Measurements from ENCODE around the gene MCC.

Gene MCC

DNA sequence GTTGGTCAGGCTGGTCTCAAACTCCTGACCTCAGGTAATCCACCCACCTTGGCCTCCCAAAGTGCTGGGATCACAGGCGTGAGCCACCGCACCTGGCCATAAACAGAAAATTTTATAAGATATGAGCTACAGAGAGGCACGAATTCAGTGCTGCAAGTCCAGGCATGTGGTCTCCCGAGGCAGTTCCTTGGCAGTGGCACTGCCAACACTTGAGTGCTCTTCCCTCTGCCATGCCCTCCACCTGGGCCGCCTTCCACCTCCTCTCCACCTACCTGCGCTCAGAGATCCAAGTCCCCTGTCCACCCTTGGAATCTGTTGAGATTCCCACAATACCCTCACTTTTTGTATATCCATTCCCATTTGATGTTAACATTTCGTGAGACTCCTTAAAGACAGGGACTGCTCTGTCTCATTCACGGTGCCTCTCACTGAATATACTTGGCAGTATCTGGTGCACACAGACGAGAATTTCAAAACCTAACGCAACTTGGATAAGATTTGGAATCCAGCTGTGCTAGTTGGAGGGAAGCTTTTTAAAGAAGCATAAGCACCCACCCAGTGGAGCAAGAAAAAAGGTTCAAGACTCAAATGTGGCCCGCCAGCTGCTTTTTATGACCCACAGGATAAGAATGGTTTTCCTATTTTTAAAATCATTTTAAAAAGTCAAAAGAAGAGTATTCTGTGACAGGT is 443.3 kb downstream of the MCC start:
- no peak overlapping the region for H3K4me3 ChIP-seq (ENCODE audit: low read length)
- TF ChIP-seq ZNF274 (IDR thresholded peaks at IDR 0.05; ENCODE audit: low read depth, low read length) = no peak

GRCh38 chr5:113043491-113043931 is 444.7 kb downstream of the MCC start:
- H3K4me3 ChIP-seq (ENCODE audit: low read length) = no peak overlapping the region
- no peak for TF ChIP-seq ZNF274 (IDR thresholded peaks at IDR 0.05; ENCODE audit: low read depth, low read length)

- no peak overlapping the region for H3K4me3 ChIP-seq (ENCODE audit: low read length)
- no peak for TF ChIP-seq ZNF274 (IDR thresholded peaks at IDR 0.05; ENCODE audit: low read depth, low read length)
These were observed 445.6 kb downstream of the MCC start for GRCh38 chr5:113042491-113043243.

DNA sequence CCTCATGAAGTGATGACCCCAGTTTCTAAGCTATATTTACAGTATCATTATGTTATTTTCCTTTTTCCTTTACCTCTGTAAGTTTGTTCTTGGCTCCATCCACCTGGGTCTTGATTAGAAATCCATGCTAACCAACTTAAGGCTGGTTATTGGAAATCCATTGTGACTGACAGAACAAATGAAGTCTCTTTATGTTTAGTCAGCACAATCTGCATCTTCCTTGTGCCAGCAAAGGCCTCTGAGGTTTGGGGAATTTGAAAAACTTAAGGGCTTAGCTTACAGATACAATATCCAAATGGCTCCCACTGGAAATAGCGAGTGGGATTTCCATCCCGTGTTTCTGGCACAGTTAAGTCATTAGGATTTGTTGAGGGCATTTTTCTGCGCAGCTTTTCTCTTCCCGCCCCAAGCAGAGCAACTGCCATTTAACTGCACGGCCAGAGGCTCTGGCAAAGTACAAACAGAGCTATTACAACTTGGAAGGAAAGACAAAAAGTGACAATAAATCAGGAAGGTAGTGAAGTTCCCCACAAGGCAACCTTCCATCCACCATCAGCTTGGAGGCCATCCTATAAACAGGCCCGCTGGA is 447.5 kb downstream of the MCC start:
- TF ChIP-seq ZNF274 (IDR thresholded peaks at IDR 0.05; ENCODE audit: low read depth, low read length) = no peak
- no peak overlapping the region for H3K4me3 ChIP-seq (ENCODE audit: low read length)

- no peak for TF ChIP-seq ZNF274 (IDR thresholded peaks at IDR 0.05; ENCODE audit: low read depth, low read length)
- H3K4me3 ChIP-seq (ENCODE audit: low read length) = no peak overlapping the region
These were observed 448.3 kb downstream of the MCC start for GRCh38 chr5:113039934-113040285.

- no peak overlapping the region for H3K4me3 ChIP-seq (ENCODE audit: low read length)
- TF ChIP-seq ZNF274 (IDR thresholded peaks at IDR 0.05; ENCODE audit: low read depth, low read length) = no peak
These were observed 448.9 kb downstream of the MCC start for GRCh38 chr5:113039229-113039933.

GRCh38 chr5:113038714-113039113 is 449.5 kb downstream of the MCC start:
- H3K4me3 ChIP-seq (ENCODE audit: low read length) = no peak overlapping the region

GRCh38 chr5:113038136-113038535 is 450.1 kb downstream of the MCC start:
- no peak for TF ChIP-seq ZNF274 (IDR thresholded peaks at IDR 0.05; ENCODE audit: low read depth, low read length)
- no peak overlapping the region for H3K4me3 ChIP-seq (ENCODE audit: low read length)

More at GRCh38 chr5:113038714-113039113, 449.5 kb downstream of the MCC start:
- TF ChIP-seq ZNF274 (IDR thresholded peaks at IDR 0.05; ENCODE audit: low read depth, low read length) = no peak

GRCh38 chr5:113036826-113037225 is 451.4 kb downstream of the MCC start:
- no peak for TF ChIP-seq ZNF274 (IDR thresholded peaks at IDR 0.05; ENCODE audit: low read depth, low read length)
- no peak overlapping the region for H3K4me3 ChIP-seq (ENCODE audit: low read length)

DNA sequence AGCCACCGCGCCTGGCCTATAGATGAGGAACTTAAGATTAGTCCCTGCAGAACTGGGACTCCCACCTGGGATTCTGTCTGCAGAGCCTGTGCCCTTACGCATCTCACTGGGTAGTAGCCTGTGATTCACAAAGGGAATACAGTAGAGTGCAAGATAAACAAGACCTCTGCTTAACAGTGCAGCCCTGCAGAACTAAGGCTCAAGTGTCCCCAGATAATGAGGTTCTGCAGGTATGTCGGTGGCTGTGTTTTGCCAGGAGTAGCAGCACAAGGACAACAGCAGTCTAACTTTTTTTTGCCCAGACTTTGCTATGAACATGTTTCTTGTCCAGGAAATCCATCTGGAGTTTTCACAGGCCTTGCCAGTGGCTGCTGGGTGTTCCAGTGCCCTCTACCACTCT is 451.9 kb downstream of the MCC start:
- H3K4me3 ChIP-seq (ENCODE audit: low read length) = no peak overlapping the region
- TF ChIP-seq ZNF274 (IDR thresholded peaks at IDR 0.05; ENCODE audit: low read depth, low read length) = no peak

- H3K4me3 ChIP-seq (ENCODE audit: low read length) = no peak overlapping the region
- no peak for TF ChIP-seq ZNF274 (IDR thresholded peaks at IDR 0.05; ENCODE audit: low read depth, low read length)
These were observed 453.2 kb downstream of the MCC start for GRCh38 chr5:113035096-113035495.

DNA sequence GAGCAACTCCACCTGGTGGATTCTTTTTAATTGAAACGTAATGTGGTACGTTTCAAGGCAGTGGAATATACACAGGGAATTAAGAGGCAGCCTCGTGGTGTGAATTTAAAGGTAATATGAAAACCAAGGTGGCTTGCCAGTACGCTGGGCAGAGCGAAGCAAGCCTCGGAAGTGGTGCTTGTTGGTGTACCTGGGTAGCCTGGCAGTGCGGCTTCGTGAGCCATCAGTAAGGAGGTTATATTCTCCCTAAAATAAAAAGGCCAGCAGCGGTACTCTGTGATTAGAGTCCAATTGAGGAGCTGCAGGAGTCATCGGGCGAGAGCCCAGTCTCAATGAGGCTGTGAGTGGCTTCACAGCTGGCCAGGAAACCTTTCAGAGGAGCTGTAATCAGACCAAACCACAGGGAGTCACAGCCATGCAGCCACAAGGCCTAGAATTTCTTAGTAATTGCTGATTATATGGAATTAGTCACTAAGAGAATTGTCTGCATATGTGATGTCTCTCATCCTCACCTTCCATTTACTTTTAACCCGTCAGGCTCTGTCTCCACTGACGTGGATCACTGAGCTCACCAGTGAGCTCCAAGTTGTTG is 454.0 kb downstream of the MCC start:
- no peak for TF ChIP-seq ZNF274 (IDR thresholded peaks at IDR 0.05; ENCODE audit: low read depth, low read length)
- no peak overlapping the region for H3K4me3 ChIP-seq (ENCODE audit: low read length)

DNA sequence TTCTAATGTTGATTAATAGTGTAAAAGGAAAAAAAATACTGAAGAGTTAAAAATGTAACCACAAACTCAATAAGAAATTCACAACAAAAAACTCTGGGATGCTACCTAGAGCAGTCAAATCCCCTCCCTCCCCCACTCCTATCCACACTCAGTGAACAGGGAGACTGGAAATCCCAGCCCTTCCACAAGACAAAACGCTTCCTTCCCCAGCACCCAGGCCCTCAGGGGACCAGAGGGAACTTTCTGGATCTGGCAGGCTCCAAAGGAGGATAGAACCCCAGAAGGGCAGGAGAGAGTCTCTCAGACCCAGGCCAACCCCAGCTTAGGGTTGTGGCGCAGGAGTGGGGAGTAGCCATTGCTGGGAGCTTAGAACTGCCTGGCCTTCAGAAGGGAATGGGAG is 456.7 kb downstream of the MCC start:
- TF ChIP-seq ZNF274 (IDR thresholded peaks at IDR 0.05; ENCODE audit: low read depth, low read length) = no peak

GRCh38 chr5:113031104-113031503 is 457.1 kb downstream of the MCC start:
- TF ChIP-seq ZNF274 (IDR thresholded peaks at IDR 0.05; ENCODE audit: low read depth, low read length) = no peak
- H3K4me3 ChIP-seq (ENCODE audit: low read length) = no peak overlapping the region

More for the DNA sequence above, 456.7 kb downstream of the MCC start:
- no peak overlapping the region for H3K4me3 ChIP-seq (ENCODE audit: low read length)

Measured in GM08714 (cell line).